Body of pancreas (tissue), 4 donors: ENCODE measurements around the gene GRID1. TPM values are rescaled to one million over a fixed set of nuclear protein-coding genes. Genes with fewer than 3 reads are reported as not detected.

Source experiments
- ATAC-seq: fragments of 150-250 bp; one replicate; pipeline ENCODE4 v1.9.1; 2016
- DNase-seq, 4 donors: peaks; one replicate each; pipeline ENCODE4 v3.0.0-alpha.2; 2019
- H3K27ac ChIP-seq, 4 donors: fragments of 200-600 bp; sonication (generic); 1 replicate in 3 of 4; 2 replicates in 1 of 4; pipeline versions ENCODE4 v1.5.1 to v1.6.1; 2016 to 2019; ENCODE audit warnings: mild to moderate bottlenecking in 1 of 4, mixed read lengths in 1 of 4, moderate library complexity in 1 of 4
- H3K27me3 ChIP-seq, 2 donors: fragments of 200-600 bp; sonication (generic); one replicate each; pipeline ENCODE4 v1.6.0; 2016; ENCODE audit warnings: mild to moderate bottlenecking in 1 of 2
- H3K36me3 ChIP-seq, 2 donors: fragments of 200-600 bp; sonication (generic); replicated peaks in 1 of 2; 2 replicates each; pipeline ENCODE4 v1.5.1; 2016; ENCODE audit warnings: low read depth in 2 of 2; ENCODE audit not compliant: insufficient read depth in 1 of 2
- H3K4me1 ChIP-seq: fragments of 200-600 bp; sonication (generic); one replicate; pipeline ENCODE4 v1.6.0; 2016
- H3K4me3 ChIP-seq, 2 donors: fragments of 200-600 bp; sonication (generic); 1 replicate in 1 of 2; 2 replicates in 1 of 2; pipeline ENCODE4 v1.5.1; 2016 to 2019
- H3K9me3 ChIP-seq, 3 donors: fragments of 200-600 bp; sonication (generic); 1 replicate in 2 of 3; 2 replicates in 1 of 3; pipeline ENCODE4 v1.5.1; 2016
- POLR2A ChIP-seq, 3 donors: fragments of 450-650 bp; IDR thresholded peaks; one replicate each; pipeline ENCODE4 v1.6.1; 2016; ENCODE audit warnings: antibody characterized with exemption in 3 of 3, mild to moderate bottlenecking in 2 of 3
- WGBS, 2 donors: methylation state at CpG; one replicate each; pipeline ENCODE4 v1.1.5; 2017; 5-methylcytosine and 5-hydroxymethylcytosine counted together
- intact Hi-C: fragments of 100-400 bp; cut with DNase I; formaldehyde crosslinking; loops from one replicate; pipeline ENCODE4 v1.15.1; 2023
- total RNA-seq, 2 donors: library from RNA; depleted of rRNA; stranded (reverse); fragments of >200 nt; gene quantifications; one replicate each; pipeline ENCODE4 v1.1.0, GENCODE V29; 2016
- TF ChIP-seq, protein P1 (sequence below), 7 experiments: fragments of 450-650 bp in 4 of 7; fragments of 200-600 bp in 3 of 7; sonication (generic) in 3 of 7; IDR thresholded peaks; one replicate each; pipeline ENCODE4 v1.5.1; 2016 to 2019; ENCODE audit warnings: antibody characterized with exemption in 7 of 7

GRID1 gene
- total RNA-seq, 2 donors from 2014 or later = 1.0 to 1.6 TPM

DNA sequence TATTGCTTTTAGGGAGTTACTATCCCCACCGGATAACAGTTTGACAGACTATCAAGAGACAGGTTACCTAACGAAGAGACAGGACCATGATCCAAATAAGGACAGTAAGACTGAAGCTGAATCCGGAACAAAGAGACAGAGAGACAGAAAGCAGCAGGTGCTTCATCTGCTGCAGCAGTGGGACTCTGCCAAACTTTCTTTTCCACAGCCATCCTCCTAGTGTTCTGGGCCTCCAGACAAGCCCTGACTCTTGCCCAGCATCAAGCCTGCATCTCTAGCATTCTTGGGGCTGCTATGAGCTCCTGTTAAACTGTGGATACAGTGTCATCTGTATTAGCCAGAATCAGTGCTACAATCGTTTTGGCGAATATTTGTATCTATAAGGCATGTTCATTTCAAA lies 761.7 kb downstream of the GRID1 start:
- TF ChIP-seq, protein P1, sequence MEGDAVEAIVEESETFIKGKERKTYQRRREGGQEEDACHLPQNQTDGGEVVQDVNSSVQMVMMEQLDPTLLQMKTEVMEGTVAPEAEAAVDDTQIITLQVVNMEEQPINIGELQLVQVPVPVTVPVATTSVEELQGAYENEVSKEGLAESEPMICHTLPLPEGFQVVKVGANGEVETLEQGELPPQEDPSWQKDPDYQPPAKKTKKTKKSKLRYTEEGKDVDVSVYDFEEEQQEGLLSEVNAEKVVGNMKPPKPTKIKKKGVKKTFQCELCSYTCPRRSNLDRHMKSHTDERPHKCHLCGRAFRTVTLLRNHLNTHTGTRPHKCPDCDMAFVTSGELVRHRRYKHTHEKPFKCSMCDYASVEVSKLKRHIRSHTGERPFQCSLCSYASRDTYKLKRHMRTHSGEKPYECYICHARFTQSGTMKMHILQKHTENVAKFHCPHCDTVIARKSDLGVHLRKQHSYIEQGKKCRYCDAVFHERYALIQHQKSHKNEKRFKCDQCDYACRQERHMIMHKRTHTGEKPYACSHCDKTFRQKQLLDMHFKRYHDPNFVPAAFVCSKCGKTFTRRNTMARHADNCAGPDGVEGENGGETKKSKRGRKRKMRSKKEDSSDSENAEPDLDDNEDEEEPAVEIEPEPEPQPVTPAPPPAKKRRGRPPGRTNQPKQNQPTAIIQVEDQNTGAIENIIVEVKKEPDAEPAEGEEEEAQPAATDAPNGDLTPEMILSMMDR (IDR thresholded peaks at IDR 0.05) = no peak
- TF ChIP-seq POLR2A (IDR thresholded peaks at IDR 0.05) = no peak
- Histone ChIP-seq H3K27ac (no peak overlapping the region), H3K9me3 (no peaks in the 10 kb centered on the region), H3K4me3 (no peak overlapping the region), H3K27me3 (no peaks in the 10 kb centered on the region), H3K36me3 (no peaks in the 10 kb centered on the region), H3K4me1 (no peaks in the 10 kb centered on the region)
- intact Hi-C loops = no loop called here
- 74 to 77% methylated on average over 5 of the region's 5 CpGs for WGBS, 2 donors
- no peak for DNase-seq
- no peak for ATAC-seq

DNA sequence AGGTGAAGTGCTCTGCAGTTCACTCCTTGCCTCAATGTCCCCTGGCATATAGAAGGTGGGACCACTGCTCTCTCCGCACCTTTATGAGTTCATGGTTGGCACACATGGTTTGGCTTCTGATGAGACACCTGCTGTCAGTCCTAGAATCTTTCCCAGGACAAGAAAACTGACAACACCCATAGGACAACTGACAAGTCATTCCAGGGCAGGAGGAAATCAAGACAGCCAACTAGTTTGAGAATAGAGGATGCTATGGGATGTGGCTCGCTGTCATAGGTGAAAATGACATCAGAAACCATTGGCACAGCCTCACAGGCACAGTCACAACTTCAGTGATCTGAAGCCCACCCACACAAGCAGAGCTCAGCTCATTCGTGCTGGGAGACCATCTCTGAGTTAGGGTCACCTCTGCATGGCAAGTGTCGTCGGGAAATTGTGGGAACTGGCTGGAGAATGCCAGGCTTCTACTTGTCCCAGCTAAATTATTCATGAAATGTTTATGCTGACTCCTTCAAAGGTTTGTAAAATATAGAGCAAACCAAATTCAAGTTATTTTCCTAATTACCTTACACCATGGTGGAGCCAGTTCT lies 762.4 kb downstream of the GRID1 start:
- H3K9me3 ChIP-seq = no peaks in the 10 kb centered on the region
- ATAC-seq = no peak
- no peak overlapping the region for H3K27ac ChIP-seq
- TF ChIP-seq POLR2A (IDR thresholded peaks at IDR 0.05) = no peak
- TF ChIP-seq, protein P1 (IDR thresholded peaks at IDR 0.05) = no peak
- intact Hi-C loops = no loop called here
- no peaks in the 10 kb centered on the region for H3K4me1 ChIP-seq
- no peaks in the 10 kb centered on the region for H3K27me3 ChIP-seq
- 72 to 73% methylated on average over 5 of the region's 5 CpGs for WGBS, 2 donors
- no peak for DNase-seq
- H3K4me3 ChIP-seq = no peak overlapping the region
- H3K36me3 ChIP-seq = no peaks in the 10 kb centered on the region

DNA sequence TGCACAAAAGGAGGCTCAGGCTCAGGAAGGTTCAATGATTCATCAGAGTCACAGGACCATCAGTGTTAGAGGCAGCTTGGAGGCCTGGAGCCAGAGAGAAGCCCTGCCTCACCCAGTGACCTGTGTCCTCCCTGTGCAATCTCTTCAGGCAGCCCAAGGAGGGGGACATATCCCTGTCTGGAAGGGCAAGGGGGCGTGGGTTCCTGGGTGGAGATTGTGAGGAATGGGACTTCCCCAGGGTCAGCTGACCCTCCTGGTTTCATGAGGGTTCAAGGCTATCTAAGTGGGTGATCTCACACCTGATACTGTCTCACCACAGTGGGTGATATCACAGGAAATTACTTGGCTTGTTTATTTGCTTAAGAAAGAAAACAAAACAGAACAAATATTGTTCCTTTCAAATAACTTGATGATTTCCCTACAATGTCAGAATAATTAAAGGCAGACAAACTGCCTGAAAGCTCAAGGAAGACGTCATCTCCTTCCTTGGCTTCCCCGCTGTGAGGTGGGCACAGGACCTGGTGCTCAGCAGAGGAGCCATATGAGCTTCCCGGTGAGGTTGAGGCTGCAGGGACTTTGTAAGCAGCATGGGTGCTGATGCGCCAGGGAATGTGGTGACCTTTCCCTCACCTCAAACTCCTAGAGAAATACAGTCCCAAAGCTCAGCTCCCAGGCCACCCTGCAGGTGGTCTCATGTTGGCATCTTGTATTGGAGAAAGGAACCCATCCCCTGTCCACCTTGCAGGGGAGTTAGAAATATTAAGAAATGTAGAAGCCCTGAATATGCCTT lies 763.2 kb downstream of the GRID1 start:
- Histone ChIP-seq H3K4me3 (no peak overlapping the region), H3K36me3 (no peaks in the 10 kb centered on the region), H3K27ac (no peak overlapping the region), H3K27me3 (no peaks in the 10 kb centered on the region), H3K9me3 (no peaks in the 10 kb centered on the region), H3K4me1 (no peaks in the 10 kb centered on the region)
- no peak for DNase-seq
- intact Hi-C loops = no loop called here
- TF ChIP-seq POLR2A (IDR thresholded peaks at IDR 0.05) = no peak
- TF ChIP-seq, protein P1 (IDR thresholded peaks at IDR 0.05) = no peak
- 69 to 74% methylated on average over 4 to 5 of the region's 5 CpGs for WGBS, 2 donors
- ATAC-seq = no peak

DNA sequence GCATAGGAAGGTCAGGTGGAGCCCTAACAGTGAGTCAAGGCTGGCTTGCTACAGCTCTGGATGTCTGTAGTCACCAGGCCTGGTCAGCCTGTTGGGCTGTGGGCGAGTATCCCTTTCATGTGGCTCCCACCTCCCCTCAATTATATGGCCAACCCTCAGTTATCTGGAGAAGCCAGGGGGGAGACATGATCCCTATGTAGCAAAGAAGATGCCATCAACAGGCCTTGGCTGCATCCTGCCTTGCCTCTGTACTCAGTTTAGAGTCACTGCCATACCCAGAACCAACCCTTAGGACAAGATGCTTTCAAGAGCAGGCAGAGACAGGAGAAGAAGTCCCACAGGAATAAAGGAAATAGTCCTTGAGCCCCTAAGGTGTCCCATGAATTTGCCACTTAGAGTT lies 763.9 kb downstream of the GRID1 start:
- intact Hi-C loops = no loop called here
- no peak for ATAC-seq

More for the DNA sequence above, 763.9 kb downstream of the GRID1 start:
- no peaks in the 10 kb centered on the region for H3K36me3 ChIP-seq
- no peak overlapping the region for H3K27ac ChIP-seq
- H3K4me1 ChIP-seq = no peaks in the 10 kb centered on the region
- H3K27me3 ChIP-seq = no peaks in the 10 kb centered on the region
- no peaks in the 10 kb centered on the region for H3K9me3 ChIP-seq
- DNase-seq = no peak
- TF ChIP-seq POLR2A (IDR thresholded peaks at IDR 0.05) = no peak
- TF ChIP-seq, protein P1 (IDR thresholded peaks at IDR 0.05) = no peak
- H3K4me3 ChIP-seq = no peak overlapping the region
- WGBS, 2 donors = 77% methylated on average over 1 of the region's 1 CpG; no CpG with 5 or more reads in 1 of the 2 donors
